ENCODE results near the gene ZNF490. TPM values are rescaled to one million over a fixed set of nuclear protein-coding genes. Genes with fewer than 3 reads are reported as not detected.

The ZNF490 gene
- total RNA-seq, 1 donor, result 8.7 TPM

DNA sequence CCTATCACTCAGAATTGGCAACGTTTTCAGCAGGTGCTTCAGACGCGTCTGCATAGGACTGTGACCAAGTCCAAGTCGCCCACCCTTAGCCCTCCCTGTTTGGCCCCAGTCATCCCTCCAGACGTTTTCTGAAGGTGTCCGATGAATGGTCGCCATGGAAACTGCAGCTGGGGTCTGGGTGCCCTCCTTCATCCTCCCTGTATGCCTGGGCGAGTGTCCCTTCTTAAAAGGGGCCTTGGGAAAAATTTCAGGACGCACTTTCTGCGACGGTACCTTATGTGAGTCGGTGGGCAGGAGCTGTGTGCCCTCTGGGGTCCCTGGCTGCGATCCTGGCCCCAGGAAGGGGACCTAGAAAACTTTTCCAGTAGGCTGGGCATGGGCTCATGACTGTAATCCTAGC is 30.8 kb upstream of the ZNF490 start:
- no peaks in the 10 kb centered on the region for H4K20me1 ChIP-seq (ENCODE audit: insufficient read depth, low read length)
- no peak for DNase-seq (ENCODE audit: insufficient read length, low spot score, missing footprints)
- no peaks in the 10 kb centered on the region for H3K79me2 ChIP-seq (ENCODE audit: insufficient read depth, low read length)
- H3K4me3 ChIP-seq (ENCODE audit: insufficient read depth, low read length), result no peak overlapping the region
- H3K9me3 ChIP-seq (ENCODE audit: low read depth, low read length), result no peaks in the 10 kb centered on the region
- no peak for TF ChIP-seq CTCF (IDR thresholded peaks at IDR 0.05; ENCODE audit: extremely low read depth, low read depth, low read length)
- no peaks in the 10 kb centered on the region for H3K4me1 ChIP-seq (ENCODE audit: insufficient read depth, low read length)
- H3K36me3 ChIP-seq (ENCODE audit: insufficient read depth, low read length), result no peaks in the 10 kb centered on the region
- H3K4me2 ChIP-seq (ENCODE audit: insufficient read depth, low read length), result no peak overlapping the region
- H3K27me3 ChIP-seq (ENCODE audit: insufficient read depth, low read length), result no peaks in the 10 kb centered on the region
- H3K27ac ChIP-seq (ENCODE audit: low read depth, low read length), result no peak overlapping the region
- no peak overlapping the region for H2AFZ ChIP-seq (ENCODE audit: low read length)

DNA sequence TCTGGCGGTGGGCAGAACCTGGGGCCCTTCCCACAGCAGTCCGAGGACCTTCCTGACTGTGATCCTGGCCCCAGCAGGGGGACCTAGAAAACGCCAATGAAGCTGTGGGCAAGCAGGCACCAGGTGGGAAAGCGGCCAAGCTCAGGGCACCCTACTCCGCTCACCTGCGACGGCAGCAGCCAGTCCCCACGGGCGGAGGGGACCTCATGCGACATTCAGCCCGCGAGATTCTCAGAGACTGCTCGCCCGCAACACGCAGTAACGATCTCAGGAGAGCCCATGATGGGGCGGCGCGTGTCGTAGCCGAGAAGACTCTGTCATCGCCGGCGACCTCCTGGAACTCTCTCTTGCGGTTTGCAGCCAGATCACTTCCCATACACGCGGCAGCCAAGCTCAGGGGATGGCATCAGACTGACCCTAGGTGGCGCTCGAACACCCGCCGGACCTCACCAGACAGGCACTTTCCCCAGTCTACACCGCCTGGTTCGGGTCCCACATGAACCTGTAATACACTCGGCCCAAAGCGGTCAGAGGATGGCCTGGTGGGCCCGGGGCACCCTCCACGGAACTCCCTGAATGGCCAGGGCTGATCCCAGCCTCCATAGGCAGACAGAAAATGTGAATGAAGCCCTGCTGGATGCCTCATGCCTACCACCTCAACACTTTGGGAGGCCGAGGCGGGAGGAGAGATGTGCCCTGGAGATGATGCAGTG is 29.4 kb upstream of the ZNF490 start:
- peak; percentile 98 for DNase-seq (ENCODE audit: insufficient read length, low spot score, missing footprints)
- H3K27me3 ChIP-seq (ENCODE audit: insufficient read depth, low read length), result no peaks in the 10 kb centered on the region
- H2AFZ ChIP-seq (ENCODE audit: low read length), result peak overlapping the region; percentile 85
- H3K36me3 ChIP-seq (ENCODE audit: insufficient read depth, low read length), result no peaks in the 10 kb centered on the region
- TF ChIP-seq CTCF (IDR thresholded peaks at IDR 0.05; ENCODE audit: extremely low read depth, low read depth, low read length), result peak; percentile 76
- H3K4me3 ChIP-seq (ENCODE audit: insufficient read depth, low read length), result peak overlapping the region; percentile 45
- no peaks in the 10 kb centered on the region for H3K9me3 ChIP-seq (ENCODE audit: low read depth, low read length)
- no peaks in the 10 kb centered on the region for H4K20me1 ChIP-seq (ENCODE audit: insufficient read depth, low read length)
- no peaks in the 10 kb centered on the region for H3K79me2 ChIP-seq (ENCODE audit: insufficient read depth, low read length)
- H3K4me2 ChIP-seq (ENCODE audit: insufficient read depth, low read length), result peak overlapping the region; percentile 80
- peak overlapping the region; percentile 23 for H3K27ac ChIP-seq (ENCODE audit: low read depth, low read length)
- H3K4me1 ChIP-seq (ENCODE audit: insufficient read depth, low read length), result no peaks in the 10 kb centered on the region

DNA sequence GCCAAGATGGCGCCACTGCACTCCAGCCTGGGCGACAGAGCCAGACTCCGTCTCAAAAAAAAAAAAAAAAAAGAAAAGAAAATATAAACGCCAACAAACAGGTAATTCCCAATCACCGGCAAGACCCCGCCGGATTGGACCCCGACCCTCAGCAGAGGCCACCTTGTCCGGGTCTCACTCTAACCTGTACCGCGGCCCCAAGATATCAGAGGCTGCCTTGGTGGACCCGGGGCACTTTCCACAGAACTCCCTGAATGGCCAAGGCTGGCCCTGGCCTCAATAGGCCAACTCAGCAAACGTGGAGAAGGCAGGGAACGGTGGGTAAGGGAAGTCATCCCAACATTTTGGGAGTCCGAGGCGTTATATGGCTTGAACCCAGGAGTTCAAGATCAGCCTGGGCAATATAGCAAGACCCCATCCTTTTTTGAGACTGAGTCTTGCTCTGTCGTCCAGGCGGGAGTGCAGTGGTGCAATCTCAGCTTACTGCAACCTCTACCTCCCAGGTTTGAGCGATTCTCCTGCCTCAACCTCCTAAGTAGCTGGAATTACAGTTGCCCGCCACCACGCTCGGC is 28.1 kb upstream of the ZNF490 start:
- Histone ChIP-seq H3K27ac (ENCODE audit: low read depth, low read length) (no peak overlapping the region), H3K9me3 (ENCODE audit: low read depth, low read length) (no peaks in the 10 kb centered on the region), H2AFZ (ENCODE audit: low read length) (no peak overlapping the region), H3K4me2 (ENCODE audit: insufficient read depth, low read length) (no peak overlapping the region), H3K27me3 (ENCODE audit: insufficient read depth, low read length) (no peaks in the 10 kb centered on the region), H3K79me2 (ENCODE audit: insufficient read depth, low read length) (no peaks in the 10 kb centered on the region), H4K20me1 (ENCODE audit: insufficient read depth, low read length) (no peaks in the 10 kb centered on the region), H3K4me1 (ENCODE audit: insufficient read depth, low read length) (no peaks in the 10 kb centered on the region), H3K36me3 (ENCODE audit: insufficient read depth, low read length) (no peaks in the 10 kb centered on the region), H3K4me3 (ENCODE audit: insufficient read depth, low read length) (no peak overlapping the region)
- TF ChIP-seq CTCF (IDR thresholded peaks at IDR 0.05; ENCODE audit: extremely low read depth, low read depth, low read length), result no peak
- peak; percentile 23 for DNase-seq (ENCODE audit: insufficient read length, low spot score, missing footprints)

- peak; percentile 31 for DNase-seq (ENCODE audit: insufficient read length, low spot score, missing footprints)
- H3K27ac ChIP-seq (ENCODE audit: low read depth, low read length), result no peak overlapping the region
- H3K36me3 ChIP-seq (ENCODE audit: insufficient read depth, low read length), result no peaks in the 10 kb centered on the region
- H3K4me3 ChIP-seq (ENCODE audit: insufficient read depth, low read length), result no peak overlapping the region
- no peaks in the 10 kb centered on the region for H3K4me1 ChIP-seq (ENCODE audit: insufficient read depth, low read length)
- no peaks in the 10 kb centered on the region for H3K79me2 ChIP-seq (ENCODE audit: insufficient read depth, low read length)
- H3K4me2 ChIP-seq (ENCODE audit: insufficient read depth, low read length), result no peak overlapping the region
- H3K27me3 ChIP-seq (ENCODE audit: insufficient read depth, low read length), result no peaks in the 10 kb centered on the region
- no peak for TF ChIP-seq CTCF (IDR thresholded peaks at IDR 0.05; ENCODE audit: extremely low read depth, low read depth, low read length)
- no peaks in the 10 kb centered on the region for H4K20me1 ChIP-seq (ENCODE audit: insufficient read depth, low read length)
- H3K9me3 ChIP-seq (ENCODE audit: low read depth, low read length), result peaks cover 2% of the 10 kb centered on the region
- no peak overlapping the region for H2AFZ ChIP-seq (ENCODE audit: low read length)
Observed at GRCh38 chr19:12636631-12637030, 26.0 kb upstream of the ZNF490 start.

All from osteoblast (primary cell).